ENCODE measurements around the gene RPL3.

DNA sequence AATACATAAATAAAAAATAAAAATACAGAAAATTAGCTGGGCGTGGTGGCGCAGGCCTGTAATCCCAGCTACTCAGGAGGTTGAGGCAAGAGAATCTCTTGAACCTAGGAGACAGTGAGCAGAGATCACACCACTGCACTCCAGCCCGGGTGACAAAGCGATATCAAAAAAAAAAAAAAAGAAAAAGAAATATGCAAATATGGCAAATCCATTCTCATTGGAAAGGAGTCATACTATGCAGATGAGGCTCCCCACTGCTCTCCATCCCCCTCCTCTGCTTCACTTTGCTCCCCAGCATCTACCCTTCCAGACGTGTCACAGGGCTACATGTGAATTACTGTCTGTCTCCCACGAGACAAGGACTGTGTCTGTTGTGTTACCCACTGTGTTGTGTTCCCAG lies 38.3 kb downstream of the RPL3 start:
- TF ChIP-seq, protein P1, sequence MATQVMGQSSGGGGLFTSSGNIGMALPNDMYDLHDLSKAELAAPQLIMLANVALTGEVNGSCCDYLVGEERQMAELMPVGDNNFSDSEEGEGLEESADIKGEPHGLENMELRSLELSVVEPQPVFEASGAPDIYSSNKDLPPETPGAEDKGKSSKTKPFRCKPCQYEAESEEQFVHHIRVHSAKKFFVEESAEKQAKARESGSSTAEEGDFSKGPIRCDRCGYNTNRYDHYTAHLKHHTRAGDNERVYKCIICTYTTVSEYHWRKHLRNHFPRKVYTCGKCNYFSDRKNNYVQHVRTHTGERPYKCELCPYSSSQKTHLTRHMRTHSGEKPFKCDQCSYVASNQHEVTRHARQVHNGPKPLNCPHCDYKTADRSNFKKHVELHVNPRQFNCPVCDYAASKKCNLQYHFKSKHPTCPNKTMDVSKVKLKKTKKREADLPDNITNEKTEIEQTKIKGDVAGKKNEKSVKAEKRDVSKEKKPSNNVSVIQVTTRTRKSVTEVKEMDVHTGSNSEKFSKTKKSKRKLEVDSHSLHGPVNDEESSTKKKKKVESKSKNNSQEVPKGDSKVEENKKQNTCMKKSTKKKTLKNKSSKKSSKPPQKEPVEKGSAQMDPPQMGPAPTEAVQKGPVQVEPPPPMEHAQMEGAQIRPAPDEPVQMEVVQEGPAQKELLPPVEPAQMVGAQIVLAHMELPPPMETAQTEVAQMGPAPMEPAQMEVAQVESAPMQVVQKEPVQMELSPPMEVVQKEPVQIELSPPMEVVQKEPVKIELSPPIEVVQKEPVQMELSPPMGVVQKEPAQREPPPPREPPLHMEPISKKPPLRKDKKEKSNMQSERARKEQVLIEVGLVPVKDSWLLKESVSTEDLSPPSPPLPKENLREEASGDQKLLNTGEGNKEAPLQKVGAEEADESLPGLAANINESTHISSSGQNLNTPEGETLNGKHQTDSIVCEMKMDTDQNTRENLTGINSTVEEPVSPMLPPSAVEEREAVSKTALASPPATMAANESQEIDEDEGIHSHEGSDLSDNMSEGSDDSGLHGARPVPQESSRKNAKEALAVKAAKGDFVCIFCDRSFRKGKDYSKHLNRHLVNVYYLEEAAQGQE (IDR thresholded peaks at IDR 0.05): no peak
- no peak for TF ChIP-seq HNF4A (conservative IDR thresholded peaks at IDR 0.05)
- TF ChIP-seq, protein P2, sequence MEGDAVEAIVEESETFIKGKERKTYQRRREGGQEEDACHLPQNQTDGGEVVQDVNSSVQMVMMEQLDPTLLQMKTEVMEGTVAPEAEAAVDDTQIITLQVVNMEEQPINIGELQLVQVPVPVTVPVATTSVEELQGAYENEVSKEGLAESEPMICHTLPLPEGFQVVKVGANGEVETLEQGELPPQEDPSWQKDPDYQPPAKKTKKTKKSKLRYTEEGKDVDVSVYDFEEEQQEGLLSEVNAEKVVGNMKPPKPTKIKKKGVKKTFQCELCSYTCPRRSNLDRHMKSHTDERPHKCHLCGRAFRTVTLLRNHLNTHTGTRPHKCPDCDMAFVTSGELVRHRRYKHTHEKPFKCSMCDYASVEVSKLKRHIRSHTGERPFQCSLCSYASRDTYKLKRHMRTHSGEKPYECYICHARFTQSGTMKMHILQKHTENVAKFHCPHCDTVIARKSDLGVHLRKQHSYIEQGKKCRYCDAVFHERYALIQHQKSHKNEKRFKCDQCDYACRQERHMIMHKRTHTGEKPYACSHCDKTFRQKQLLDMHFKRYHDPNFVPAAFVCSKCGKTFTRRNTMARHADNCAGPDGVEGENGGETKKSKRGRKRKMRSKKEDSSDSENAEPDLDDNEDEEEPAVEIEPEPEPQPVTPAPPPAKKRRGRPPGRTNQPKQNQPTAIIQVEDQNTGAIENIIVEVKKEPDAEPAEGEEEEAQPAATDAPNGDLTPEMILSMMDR (IDR thresholded peaks at IDR 0.05; ENCODE audit: low read depth, low read length, missing input control): no peak
- no peak for TF ChIP-seq GABPA (IDR thresholded peaks at IDR 0.05 in 1 of 2, conservative IDR thresholded peaks at IDR 0.05 in 1 of 2)
- no peak for TF ChIP-seq RXRA (IDR thresholded peaks at IDR 0.05)
